Retina (tissue), 1 donor: Measurements from ENCODE around the gene ESRRG.

Experiments
- DNase-seq: peaks from one replicate; pipeline ENCODE4 v3.0.0-alpha.2; 2016

The ESRRG gene

GRCh38 chr1:216702170-216702569 is 21.1 kb downstream of the ESRRG start:
- no peak for DNase-seq

DNA sequence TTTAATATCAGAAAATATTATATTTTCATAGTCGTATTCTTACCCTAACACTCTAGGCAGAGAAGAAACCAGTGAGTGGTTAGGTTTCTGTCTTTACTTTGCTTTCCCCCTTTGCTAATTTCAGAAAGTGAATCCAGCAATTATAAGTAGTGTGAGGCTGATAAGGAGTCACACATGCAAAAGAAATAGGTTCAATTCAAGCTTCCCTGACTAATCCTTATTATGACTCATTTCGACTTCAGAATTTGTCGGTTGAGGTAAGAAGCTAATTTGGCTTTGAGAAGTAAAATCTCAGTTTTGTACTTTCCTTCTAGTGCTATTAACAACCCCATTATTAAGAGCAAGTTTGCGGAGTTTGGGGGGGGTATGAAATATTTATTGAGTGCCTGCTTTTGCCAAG is 22.4 kb downstream of the ESRRG start:
- no peak for DNase-seq

- no peak for DNase-seq
Measured at GRCh38 chr1:216691710-216692109, 31.5 kb downstream of the ESRRG start.

GRCh38 chr1:216690603-216691002 is 32.6 kb downstream of the ESRRG start:
- DNase-seq: no peak

- peak; percentile 28 for DNase-seq
Measured at GRCh38 chr1:216688127-216688657, 35.0 kb downstream of the ESRRG start.

DNA sequence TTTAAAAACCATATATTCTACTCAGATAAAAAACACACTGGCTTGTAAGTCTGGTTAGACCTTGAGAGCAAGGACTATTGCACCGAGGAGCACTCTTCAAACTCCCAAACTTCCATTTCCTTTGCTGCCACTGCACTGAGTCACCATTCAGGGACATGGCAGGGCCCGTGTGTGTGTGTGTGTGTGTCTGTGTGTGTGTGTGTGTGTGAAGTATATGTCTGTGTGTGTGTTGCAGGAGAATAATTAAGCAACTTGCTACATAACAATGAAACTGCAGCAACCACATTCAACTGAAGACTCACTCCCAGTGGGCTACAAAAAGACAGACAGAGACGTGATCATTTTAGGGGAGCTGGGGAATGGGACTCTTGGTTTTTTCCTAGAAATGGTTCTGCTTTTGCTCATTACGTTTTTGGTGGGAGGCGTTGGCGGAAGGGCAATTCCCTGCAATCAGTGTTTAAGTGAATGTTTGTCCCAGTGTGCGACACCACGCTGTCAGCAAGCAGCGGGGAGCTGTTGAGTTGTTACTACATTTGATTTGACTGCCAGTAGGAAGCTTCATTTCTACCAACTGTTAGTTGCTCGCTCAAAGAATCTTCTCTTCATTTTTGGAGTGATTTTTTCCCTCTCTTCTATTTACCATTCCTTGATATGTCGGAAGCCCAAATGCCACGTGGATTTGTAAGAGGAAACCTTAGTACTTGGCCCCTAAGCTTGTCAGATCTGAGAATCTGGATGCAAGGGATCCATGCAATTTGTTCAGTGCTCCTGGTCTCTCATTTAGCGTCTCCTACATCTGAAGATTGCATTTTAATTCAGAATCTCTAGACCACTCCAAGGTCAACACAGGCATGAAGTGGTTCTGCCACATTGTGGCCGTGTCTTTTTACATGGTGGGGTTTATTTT is 36.1 kb downstream of the ESRRG start:
- peak; percentile 66 for DNase-seq

- DNase-seq: peak; percentile 54
Measured at GRCh38 chr1:216682752-216683151, 40.5 kb downstream of the ESRRG start.

GRCh38 chr1:216679108-216679507 is 44.1 kb downstream of the ESRRG start:
- DNase-seq: peak; percentile 62

DNA sequence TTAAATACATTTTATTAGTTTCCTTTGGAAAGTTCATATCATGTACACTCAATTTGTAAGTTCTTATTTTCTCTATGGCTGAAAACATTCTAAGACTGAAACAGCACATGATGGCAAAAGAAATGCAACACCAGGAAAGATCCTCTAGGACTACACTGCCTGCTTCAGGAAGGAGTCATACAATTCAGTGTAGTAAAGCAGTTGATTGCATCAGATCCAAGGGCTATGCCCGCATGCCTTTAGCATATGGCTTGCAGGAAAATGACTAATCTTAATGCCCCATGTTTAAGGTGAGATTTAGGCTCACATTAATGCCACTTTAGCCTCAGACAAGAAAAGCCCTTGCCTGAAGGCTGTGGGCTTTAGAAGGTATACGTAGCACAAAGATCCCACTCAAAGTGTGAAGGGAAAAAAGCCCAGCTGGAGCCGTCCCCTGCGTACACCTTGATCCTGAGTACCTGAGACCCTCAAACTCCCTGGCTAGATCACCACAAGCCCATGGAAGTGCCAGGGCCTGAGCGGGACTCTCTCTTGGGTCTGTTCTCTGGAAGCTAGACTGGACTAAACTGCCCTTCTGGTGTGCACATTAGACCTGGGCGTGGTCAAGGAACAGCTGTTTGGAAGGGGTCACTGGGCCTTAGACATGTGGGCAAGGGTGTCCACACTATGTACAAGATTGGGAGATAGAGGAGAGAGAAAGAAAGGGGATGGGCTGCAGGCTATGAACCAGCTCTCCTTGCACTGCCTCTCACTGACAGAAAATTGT is 52.9 kb downstream of the ESRRG start:
- no peak for DNase-seq

- DNase-seq: no peak
Measured at GRCh38 chr1:216666441-216666840, 56.8 kb downstream of the ESRRG start.

DNA sequence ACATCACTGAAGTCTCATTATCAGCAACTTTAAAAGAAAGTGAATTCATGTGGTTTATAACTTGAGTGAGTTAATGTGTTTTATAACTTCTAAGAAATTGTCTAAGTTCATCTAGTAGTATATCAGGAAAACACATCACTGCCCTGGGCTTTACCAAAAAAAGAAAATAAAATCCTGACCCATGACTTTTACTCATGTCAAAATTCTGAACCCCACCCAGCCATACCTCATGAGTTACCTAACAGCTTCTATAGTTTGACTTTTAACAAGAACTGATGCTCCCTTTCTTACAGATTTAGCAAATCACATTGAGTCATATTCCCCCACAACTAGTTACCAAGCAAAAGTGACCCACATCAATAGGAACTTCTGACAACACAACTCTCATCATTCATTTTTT is 57.4 kb downstream of the ESRRG start:
- no peak for DNase-seq

DNA sequence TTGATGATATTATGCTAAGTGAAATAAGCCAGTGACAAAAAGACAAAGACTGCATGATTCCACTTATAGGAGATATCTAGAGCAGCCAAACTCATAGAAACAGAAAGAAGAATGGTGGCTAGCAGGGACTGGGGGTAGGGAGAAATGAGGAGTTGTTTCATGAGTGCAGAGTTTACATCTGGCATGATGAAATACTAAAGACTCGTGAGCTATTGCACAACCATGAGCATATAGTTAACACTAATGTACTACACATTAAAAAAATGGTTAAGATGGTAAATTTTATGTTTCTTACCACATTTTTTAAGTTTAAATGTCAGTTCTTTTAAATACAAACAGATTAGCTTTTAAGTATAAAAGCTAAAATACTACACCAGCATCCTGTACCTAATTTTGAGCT is 57.8 kb downstream of the ESRRG start:
- DNase-seq: no peak

DNA sequence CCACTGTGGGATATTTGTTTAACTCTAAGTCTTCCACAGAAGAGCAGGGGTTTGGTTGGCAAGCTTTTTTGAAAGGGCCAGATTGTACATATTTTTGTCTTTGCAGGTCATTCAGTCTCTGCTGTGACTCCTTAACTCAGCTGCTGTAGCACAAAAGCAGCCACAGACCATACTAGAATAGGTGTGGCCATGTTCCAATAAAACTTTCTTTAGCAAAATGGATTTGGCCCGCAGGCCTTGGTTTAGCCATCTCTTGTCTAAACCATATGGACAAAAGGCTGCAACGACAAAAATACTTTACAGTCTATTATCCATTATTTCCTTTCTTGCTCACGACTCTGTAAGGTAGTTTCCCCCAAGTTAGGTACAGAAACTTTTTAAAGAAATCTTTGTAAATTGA is 60.5 kb downstream of the ESRRG start:
- no peak for DNase-seq

DNA sequence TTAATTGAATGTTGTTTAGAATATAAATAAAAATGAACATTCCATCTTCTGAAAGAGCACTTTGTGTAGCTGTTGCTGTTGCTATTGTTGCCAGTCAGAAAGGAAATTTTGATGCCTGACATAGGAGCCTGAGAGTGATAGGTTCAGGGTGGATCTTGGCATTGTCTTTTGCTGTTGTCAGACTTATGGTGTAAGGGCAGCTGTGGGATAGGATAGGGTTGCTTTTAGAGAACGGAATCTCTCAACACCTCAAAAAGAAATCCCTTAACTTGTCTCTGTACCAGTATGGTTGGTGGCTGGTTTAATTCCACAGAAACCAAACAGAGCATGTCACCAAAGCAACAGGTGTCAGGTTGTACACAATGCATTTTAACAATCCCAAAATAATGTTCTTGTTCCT is 62.7 kb downstream of the ESRRG start:
- no peak for DNase-seq

- DNase-seq: no peak
Measured at GRCh38 chr1:216653001-216653400, 70.2 kb downstream of the ESRRG start.

- DNase-seq: peak; percentile 35
Measured at GRCh38 chr1:216651826-216652418, 71.3 kb downstream of the ESRRG start.

DNA sequence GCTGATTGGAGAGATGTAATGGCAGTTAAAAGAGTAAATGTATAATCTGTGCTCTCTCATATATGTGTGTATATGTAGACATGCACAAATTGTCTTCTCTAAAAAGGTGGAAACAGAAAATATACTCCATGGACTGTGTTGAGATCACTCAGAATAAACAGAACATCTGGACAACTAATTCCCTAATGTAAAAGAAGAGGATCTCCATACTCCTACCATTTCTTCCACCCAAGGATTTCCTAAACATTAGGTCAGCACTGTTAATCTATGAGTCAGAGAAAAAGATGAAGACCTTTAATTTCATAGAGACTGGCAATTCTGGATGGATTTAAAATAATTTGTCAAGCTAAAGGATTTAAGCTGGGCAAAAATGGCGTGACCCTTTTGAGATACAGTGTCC is 80.1 kb downstream of the ESRRG start:
- DNase-seq: no peak

GRCh38 chr1:216641669-216642460 is 81.4 kb downstream of the ESRRG start:
- DNase-seq: no peak

DNA sequence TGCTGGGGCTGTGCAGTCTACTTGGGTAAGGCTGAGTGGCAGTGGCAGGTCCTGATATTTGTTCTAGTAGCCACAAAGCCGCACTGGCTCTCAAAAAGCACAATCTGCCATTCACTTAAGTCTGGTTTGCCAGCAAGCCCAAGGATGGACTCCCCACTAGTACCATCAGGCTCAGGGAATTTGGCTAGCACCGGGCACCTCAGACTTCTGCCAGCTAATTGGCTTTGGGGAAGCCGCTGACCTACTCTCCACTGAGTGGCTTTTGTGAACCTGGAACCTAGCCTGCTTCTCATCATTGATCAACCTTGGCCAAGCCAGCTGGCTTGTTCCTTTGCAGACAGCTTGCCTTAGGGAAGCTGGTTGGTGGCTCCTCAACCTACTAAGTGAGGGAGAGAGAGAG is 83.1 kb downstream of the ESRRG start:
- no peak for DNase-seq

- DNase-seq: no peak
Measured at GRCh38 chr1:216632980-216633379, 90.2 kb downstream of the ESRRG start.

DNA sequence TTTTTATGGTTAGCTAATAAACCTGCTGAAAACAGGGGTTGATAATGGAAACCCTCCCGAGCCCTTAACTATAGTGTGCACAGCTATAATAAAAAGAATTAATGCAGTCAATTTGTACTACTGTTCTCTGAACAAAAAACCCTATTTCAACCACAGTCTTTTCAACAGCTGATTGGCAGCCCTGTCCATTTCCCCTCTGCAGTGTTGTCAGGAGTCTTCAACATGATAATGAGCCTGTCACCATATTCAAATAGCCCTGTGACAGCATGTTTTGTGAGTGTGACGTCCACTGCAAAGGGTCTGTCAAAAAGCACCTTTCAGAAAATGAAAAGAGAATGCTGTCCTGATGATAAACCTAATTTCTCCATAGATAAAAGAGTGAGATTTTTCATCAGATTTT is 92.7 kb downstream of the ESRRG start:
- DNase-seq: no peak

DNA sequence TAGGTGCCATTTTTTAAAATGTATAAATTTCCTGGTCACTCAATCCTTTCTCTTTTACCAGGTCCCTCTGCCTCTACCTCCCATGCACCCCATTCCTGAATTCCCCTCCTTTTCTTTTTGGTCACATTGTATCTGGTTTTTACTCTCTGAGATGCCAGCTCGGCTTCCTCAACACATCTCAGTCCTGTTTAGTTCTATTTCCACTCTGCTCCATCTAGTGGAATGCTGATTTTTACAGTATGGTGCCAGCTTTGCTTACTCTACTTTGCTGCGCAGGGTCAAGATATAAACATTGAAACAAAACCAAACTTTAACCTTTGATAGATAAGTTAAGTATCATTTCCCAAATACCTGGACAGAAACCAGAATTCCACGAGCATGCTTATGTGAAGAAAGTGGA is 96.0 kb downstream of the ESRRG start:
- DNase-seq: no peak
